Hematopoietic multipotent progenitor cell (in vitro differentiated cells): ENCODE results near the gene AUTS2. TPM values are rescaled to one million over a fixed set of nuclear protein-coding genes. Genes with fewer than 3 reads are reported as not detected.

Experiments
- DNase-seq, 3 donors: peaks; one replicate each; pipeline ENCODE4 v3.0.0-alpha.2; 2011 to 2015; ENCODE audit warnings: low read depth in 2 of 3, low spot score in 2 of 3
- total RNA-seq: library from RNA; depleted of rRNA; stranded (reverse); fragments of >200 nt; gene quantifications from one replicate; pipeline ENCODE4 v1.2.3, GENCODE V29; 2012

Gene AUTS2
- total RNA-seq, 1 donor = 14.8 TPM

GRCh38 chr7:69751026-69751425 lies 152.8 kb downstream of the AUTS2 start:
- no peak for DNase-seq

- no peak for DNase-seq
These were observed 155.7 kb downstream of the AUTS2 start for GRCh38 chr7:69753981-69754380.

- DNase-seq = no peak
These were observed 156.2 kb downstream of the AUTS2 start for GRCh38 chr7:69754476-69754875.

GRCh38 chr7:69756235-69756634 lies 158.0 kb downstream of the AUTS2 start:
- no peak for DNase-seq

- no peak for DNase-seq
These were observed 159.3 kb downstream of the AUTS2 start for GRCh38 chr7:69757528-69757927.

GRCh38 chr7:69757981-69758430 lies 159.7 kb downstream of the AUTS2 start:
- DNase-seq = no peak

- DNase-seq = no peak
These were observed 161.1 kb downstream of the AUTS2 start for GRCh38 chr7:69759373-69759772.

GRCh38 chr7:69761290-69761922 lies 163.1 kb downstream of the AUTS2 start:
- no peak for DNase-seq

GRCh38 chr7:69762821-69763352 lies 164.6 kb downstream of the AUTS2 start:
- DNase-seq = no peak

- DNase-seq = no peak
These were observed 165.2 kb downstream of the AUTS2 start for GRCh38 chr7:69763513-69763912.

- DNase-seq = no peak
These were observed 165.9 kb downstream of the AUTS2 start for GRCh38 chr7:69764147-69764546.

- DNase-seq = no peak
These were observed 166.4 kb downstream of the AUTS2 start for GRCh38 chr7:69764681-69765080.

GRCh38 chr7:69765879-69766278 lies 167.6 kb downstream of the AUTS2 start:
- DNase-seq = no peak

- no peak for DNase-seq
These were observed 170.8 kb downstream of the AUTS2 start for GRCh38 chr7:69768986-69769595.

GRCh38 chr7:69769826-69770225 lies 171.6 kb downstream of the AUTS2 start:
- no peak for DNase-seq

GRCh38 chr7:69770613-69771012 lies 172.3 kb downstream of the AUTS2 start:
- DNase-seq = no peak

- DNase-seq = no peak
These were observed 174.6 kb downstream of the AUTS2 start for GRCh38 chr7:69772718-69773436.

GRCh38 chr7:69773535-69774225 lies 175.4 kb downstream of the AUTS2 start:
- DNase-seq = no peak

- no peak for DNase-seq
These were observed 177.0 kb downstream of the AUTS2 start for GRCh38 chr7:69775231-69775771.

GRCh38 chr7:69776611-69777010 lies 178.3 kb downstream of the AUTS2 start:
- DNase-seq = no peak

- no peak for DNase-seq
These were observed 179.9 kb downstream of the AUTS2 start for GRCh38 chr7:69778138-69778537.
